SK-N-MC (cell line): Measurements from ENCODE around the gene KIF26B.

Source experiments
- DNase-seq: peaks from one replicate; pipeline ENCODE4 v3.0.0-alpha.2; 2011; ENCODE audit warnings: low read depth, low spot score
- H3K27ac ChIP-seq: fragments of 200-600 bp; sonication (generic); 2 replicates; pipeline ENCODE4 v1.5.1; 2016; ENCODE audit warnings: mixed run types
- H3K36me3 ChIP-seq: fragments of 200-600 bp; sonication (generic); 2 replicates; pipeline ENCODE4 v1.6.1; 2017; ENCODE audit warnings: antibody characterized with exemption, low read length, mixed read lengths; ENCODE audit not compliant: insufficient read depth
- H3K4me3 ChIP-seq: fragments of 200-600 bp; sonication (generic); 2 replicates; pipeline ENCODE4 v1.5.1; 2016
- H3K9ac ChIP-seq: fragments of 200-600 bp; sonication (generic); 2 replicates; pipeline ENCODE4 v1.8.0; 2017; ENCODE audit warnings: mixed run types, mixed read lengths; ENCODE audit not compliant: insufficient read length
- H3K9me3 ChIP-seq: fragments of 200-600 bp; sonication (generic); 2 replicates; pipeline ENCODE4 v1.6.1; 2017; ENCODE audit warnings: low read depth, mild to moderate bottlenecking, antibody characterized with exemption, low read length, moderate library complexity, mixed read lengths
- EZH2 ChIP-seq: fragments of 200-600 bp; sonication (generic); IDR thresholded peaks from one replicate; pipeline ENCODE4 v1.6.1; 2017; ENCODE audit warnings: antibody characterized with exemption
- FOXP2 ChIP-seq: optimal IDR thresholded peaks from 2 replicates; pipeline ENCODE3; 2011; ENCODE audit warnings: mild to moderate bottlenecking, moderate library complexity; ENCODE audit not compliant: insufficient read depth; ENCODE audit errors: extremely low read length, control extremely low read depth
- POLR2AphosphoS5 ChIP-seq: IDR thresholded peaks from 2 replicates; pipeline ENCODE4 v1.6.1; 2012; ENCODE audit warnings: mild to moderate bottlenecking, low read depth, low read length, borderline replicate concordance

The KIF26B gene

GRCh38 chr1:245585252-245585959, 430.6 kb downstream of the KIF26B start:
- no peaks in the 10 kb centered on the region for H3K36me3 ChIP-seq
- TF ChIP-seq FOXP2 (no peak), EZH2 (no peak), POLR2AphosphoS5 (no peak)
- no peak for DNase-seq
- no peak overlapping the region for H3K9ac ChIP-seq
- no peaks in the 10 kb centered on the region for H3K9me3 ChIP-seq
- no peak overlapping the region for H3K4me3 ChIP-seq
- H3K27ac ChIP-seq = no peak overlapping the region

- no peak for DNase-seq
- Histone ChIP-seq H3K36me3 (no peaks in the 10 kb centered on the region), H3K9me3 (no peaks in the 10 kb centered on the region), H3K27ac (no peak overlapping the region), H3K9ac (no peak overlapping the region), H3K4me3 (no peak overlapping the region)
- no peak for TF ChIP-seq POLR2AphosphoS5
- no peak for TF ChIP-seq EZH2
- no peak for TF ChIP-seq FOXP2
Measured at GRCh38 chr1:245587435-245588115, 432.8 kb downstream of the KIF26B start.

- Histone ChIP-seq H3K9me3 (no peaks in the 10 kb centered on the region), H3K27ac (no peak overlapping the region)
Measured at GRCh38 chr1:245588116-245588639, 433.4 kb downstream of the KIF26B start.

GRCh38 chr1:245589316-245589715, 434.5 kb downstream of the KIF26B start:
- Histone ChIP-seq H3K36me3 (no peaks in the 10 kb centered on the region), H3K4me3 (no peak overlapping the region), H3K9ac (no peak overlapping the region), H3K27ac (no peak overlapping the region), H3K9me3 (no peaks in the 10 kb centered on the region)
- TF ChIP-seq FOXP2 = no peak
- no peak for TF ChIP-seq POLR2AphosphoS5
- no peak for TF ChIP-seq EZH2
- no peak for DNase-seq

More at GRCh38 chr1:245588116-245588639, 433.4 kb downstream of the KIF26B start:
- H3K9ac ChIP-seq = no peak overlapping the region
- H3K4me3 ChIP-seq = no peak overlapping the region
- TF ChIP-seq FOXP2 = no peak
- TF ChIP-seq EZH2 = no peak
- TF ChIP-seq POLR2AphosphoS5 = no peak
- DNase-seq = no peak
- no peaks in the 10 kb centered on the region for H3K36me3 ChIP-seq

GRCh38 chr1:245589906-245590305, 435.1 kb downstream of the KIF26B start:
- no peak overlapping the region for H3K27ac ChIP-seq
- no peaks in the 10 kb centered on the region for H3K9me3 ChIP-seq
- no peak for TF ChIP-seq EZH2
- no peak for TF ChIP-seq POLR2AphosphoS5
- TF ChIP-seq FOXP2 = no peak
- no peak overlapping the region for H3K9ac ChIP-seq
- DNase-seq = no peak
- H3K4me3 ChIP-seq = no peak overlapping the region
- H3K36me3 ChIP-seq = no peaks in the 10 kb centered on the region

- Histone ChIP-seq H3K36me3 (no peaks in the 10 kb centered on the region), H3K9ac (no peak overlapping the region), H3K27ac (no peak overlapping the region), H3K4me3 (no peak overlapping the region), H3K9me3 (no peaks in the 10 kb centered on the region)
- TF ChIP-seq POLR2AphosphoS5 (no peak), EZH2 (no peak), FOXP2 (no peak)
- DNase-seq = no peak
Measured at GRCh38 chr1:245590726-245591125, 435.9 kb downstream of the KIF26B start.

GRCh38 chr1:245591346-245592188, 436.8 kb downstream of the KIF26B start:
- TF ChIP-seq EZH2 (no peak), POLR2AphosphoS5 (no peak), FOXP2 (no peak)
- no peaks in the 10 kb centered on the region for H3K36me3 ChIP-seq
- DNase-seq = no peak
- no peaks in the 10 kb centered on the region for H3K9me3 ChIP-seq
- H3K4me3 ChIP-seq = no peak overlapping the region
- H3K27ac ChIP-seq = no peak overlapping the region
- no peak overlapping the region for H3K9ac ChIP-seq

- Histone ChIP-seq H3K36me3 (no peaks in the 10 kb centered on the region), H3K9ac (no peak overlapping the region), H3K9me3 (no peaks in the 10 kb centered on the region), H3K4me3 (no peak overlapping the region), H3K27ac (no peak overlapping the region)
- DNase-seq = no peak
- TF ChIP-seq EZH2 = no peak
- TF ChIP-seq FOXP2 = no peak
- no peak for TF ChIP-seq POLR2AphosphoS5
Measured at GRCh38 chr1:245592189-245592460, 437.3 kb downstream of the KIF26B start.
